Activated T-cell treated with anti-CD3 and anti-CD28 coated beads for 48 hours (primary cell): ENCODE results near the gene DNMBP.
A peak's percentile ranks its signal among the peaks of the same experiment; 100 is the strongest.
"Not testable (repeated sequence)": the region's sequence is repeated elsewhere in the genome, so short reads cannot be mapped to it uniquely, and the experiment has no call there.

ENCODE experiments used
- DNase-seq: peaks from one replicate; pipeline ENCODE4 v3.0.0-alpha.2; 2020; ENCODE audit warnings: low read depth

DNMBP gene

DNA sequence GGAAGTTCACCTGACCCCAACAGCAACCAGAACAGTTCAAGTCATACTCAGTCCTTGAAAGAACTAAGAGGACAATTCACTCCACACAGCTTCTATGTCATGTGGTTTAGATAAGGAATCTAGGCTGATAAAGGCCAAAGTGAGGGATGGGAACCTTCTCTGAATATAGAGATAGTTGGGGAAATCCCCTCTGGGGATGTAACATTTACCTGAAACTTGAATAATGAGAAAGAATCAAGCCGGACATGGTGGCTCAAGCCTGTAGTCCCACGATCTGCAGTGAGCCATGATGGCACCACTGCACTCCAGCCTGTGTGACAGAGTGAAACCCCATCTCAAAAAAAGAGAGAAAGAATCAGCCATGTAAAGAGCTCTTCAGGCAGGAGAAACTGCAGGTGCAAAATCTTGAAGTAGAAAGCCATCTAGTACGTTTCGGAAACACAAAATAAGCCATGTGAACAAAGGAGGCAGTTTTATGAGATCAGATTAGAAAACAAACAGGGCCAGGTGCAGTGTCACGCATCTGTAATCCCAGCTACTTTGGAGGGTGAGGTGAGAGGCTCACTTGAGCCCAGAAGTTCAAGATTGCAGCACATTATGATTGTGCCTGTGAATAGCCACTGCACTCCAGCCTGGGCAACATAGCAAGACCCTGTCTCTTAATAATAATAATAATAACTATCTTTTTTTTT is 4.5 kb upstream of the DNMBP start:
- no peak for DNase-seq

DNA sequence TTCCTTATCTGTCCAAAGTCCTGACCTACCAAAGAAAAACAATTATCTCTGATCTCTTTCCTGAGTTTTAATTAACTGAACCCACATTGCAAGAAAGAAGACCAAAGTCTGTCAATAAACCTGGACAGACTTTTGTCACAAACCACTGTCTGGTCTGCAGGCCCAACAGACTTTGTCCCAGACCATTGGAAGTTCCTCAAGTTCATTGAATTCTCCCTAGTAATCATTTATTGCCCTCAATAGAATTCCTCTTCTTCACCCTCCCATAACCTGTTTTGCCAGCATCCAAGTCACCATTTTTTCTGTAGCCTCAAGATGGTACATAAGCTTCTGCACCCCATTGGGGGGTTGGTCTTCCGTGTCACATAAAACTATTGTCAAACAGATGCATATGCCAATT is 3.9 kb upstream of the DNMBP start:
- DNase-seq = no peak

DNA sequence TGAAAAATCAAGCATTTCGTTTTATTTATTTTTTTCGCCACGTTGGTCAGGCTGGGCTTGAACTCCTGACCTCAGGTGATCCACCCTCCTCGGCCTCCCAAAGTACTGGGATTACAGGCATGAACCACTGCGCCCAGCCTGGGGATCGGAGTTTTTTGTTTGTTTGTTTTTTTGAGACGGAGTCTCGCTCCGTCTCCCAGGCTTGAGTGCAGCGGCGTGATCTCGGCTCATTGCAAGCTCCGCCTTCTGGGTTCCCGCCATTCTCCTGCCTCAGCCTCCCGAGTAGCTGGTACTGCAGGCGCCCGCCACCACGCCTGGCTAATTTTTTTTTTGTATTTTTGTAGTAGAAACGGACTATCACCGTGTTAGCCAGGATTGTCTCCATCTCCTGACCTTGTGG is 2.2 kb upstream of the DNMBP start:
- DNase-seq = not testable (repeated sequence)

DNA sequence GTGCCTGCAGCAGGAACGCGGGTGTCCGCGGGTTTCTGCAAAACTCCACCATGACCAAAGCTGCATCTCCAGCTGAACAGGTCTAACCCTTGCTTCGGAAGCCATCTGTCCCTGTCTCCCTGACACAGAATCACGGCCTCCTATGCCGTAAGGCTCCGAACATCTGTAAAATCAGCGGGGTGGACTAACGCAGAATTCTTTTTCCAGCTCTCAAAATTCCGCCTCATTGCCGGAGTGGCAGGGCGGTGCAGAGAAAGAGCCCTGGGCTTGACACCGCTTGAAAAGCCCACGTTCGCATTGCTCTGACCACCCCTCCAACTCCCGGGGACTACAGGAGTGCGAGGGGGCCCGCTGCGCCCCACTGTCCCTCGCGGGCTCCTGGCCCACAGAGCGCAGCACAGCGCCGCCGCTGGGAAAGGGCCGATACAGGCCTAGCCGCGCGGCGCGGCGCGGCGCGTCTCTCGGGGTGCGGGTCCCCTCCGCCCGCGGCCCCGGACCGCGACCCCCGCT is 409 bp downstream of the DNMBP start:
- DNase-seq = no peak

DNA sequence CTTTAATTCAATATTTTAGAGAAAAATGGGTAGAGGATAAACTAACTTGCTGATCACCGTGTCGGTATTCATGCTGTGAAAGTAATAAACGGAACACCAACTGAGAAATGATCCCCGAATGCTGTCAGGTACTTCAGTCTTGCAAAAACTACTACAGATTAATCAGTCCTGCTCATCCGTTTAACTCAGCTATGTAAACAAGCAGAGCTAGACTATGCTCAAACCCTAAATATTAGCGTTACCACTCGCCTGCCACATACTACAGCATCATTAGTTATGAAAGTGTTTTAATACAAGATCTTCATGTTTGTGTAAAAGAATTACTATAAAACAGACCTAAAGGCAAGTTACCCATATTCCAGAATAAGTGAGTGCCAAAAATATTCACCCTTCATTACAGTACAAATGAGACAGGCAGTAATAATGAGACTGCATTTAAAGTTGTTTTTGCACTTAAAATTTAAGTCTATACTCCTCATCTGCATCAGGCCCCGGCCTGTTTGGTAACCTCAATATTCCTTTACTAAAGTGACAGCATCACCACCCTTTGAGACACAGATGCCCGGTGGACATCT is 952 bp downstream of the DNMBP start:
- no peak for DNase-seq

DNA sequence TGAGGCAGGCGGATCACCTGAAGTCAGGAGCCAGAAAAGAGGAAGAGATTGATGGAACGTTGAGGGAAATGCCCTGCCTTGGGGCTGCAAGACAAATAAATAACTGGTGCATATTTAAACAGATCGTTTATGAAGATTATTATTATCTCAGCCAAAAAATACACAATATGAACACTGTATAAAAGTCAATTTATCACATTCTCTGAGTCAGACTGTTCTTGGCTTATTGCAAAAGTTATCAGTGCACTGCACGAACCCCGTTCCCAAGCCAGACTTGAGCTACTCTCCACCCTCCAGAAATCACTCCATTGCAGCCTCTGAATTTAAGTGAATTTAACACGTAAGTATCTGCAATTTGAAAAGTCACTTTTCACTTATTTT is 1.6 kb downstream of the DNMBP start:
- no peak for DNase-seq

DNA sequence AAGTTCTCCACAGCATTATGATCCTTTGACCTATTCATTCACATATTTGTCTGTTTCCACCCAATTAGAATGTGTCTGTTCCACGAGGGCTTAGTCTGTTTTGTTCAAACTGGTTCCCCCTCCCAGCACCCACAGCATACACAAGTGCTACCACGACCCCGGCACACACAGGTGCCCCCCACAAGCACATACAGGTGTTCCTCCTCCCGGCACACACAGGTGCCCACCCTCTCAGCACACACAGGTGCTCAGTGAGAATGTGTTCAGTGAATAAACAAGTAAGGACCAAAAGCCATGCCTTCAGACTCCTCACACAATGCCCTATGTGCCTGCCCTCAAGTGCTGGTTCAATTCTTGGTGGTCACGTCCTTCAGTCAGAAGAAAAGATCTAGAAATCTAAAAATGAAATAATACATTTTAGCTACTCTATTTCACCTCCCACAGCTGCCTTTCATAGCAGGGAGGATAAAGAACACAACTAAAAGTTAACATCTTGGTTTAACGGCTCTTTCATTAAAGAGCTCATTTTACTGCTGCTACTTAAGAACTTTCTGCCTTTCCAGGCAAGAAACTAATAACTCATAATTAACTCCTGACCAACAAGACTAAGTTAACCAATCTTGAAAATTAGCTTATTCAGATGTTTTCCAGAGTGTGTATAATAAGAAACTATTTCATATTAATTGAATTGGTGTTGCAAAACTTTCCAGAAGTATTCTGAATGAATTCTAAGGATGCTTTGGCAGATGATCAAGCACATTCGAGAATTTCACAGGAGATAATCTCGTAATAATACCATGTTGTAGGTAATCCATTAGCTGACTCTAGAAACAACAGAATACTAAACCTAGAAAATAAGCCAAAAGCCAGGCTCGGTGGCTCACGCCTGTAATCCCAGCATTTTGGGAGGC is 2.3 kb downstream of the DNMBP start:
- DNase-seq = no peak

DNA sequence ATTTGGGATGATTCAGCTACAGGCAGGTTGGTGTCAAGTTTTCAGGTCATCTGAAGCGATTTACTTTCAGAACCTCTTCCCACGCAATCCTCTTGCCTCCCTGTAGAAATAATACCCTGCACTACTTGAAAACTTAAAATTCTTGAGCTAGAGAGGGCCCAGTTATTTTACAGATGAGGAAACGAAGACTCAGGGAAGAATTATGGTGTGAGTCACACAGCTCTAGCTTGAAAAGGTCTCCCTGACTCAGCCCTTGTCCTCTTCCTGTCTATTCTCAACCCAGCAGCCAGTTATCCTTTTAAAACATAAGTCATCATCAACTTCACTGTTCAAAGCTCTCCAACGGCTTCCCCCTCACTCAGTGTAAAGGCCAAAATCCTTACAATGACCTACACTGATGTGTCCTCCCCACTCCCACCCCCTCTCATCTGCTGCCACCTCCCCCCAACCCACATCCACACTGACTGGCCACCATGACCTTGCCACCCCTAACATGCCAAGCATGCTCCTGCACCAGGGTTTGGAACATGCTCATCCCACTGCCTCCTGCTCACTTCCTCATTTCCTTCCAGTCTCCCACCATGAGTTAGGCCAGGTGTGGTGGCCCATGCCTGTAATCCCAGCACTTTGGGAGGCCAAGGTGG is 3.4 kb downstream of the DNMBP start:
- no peak for DNase-seq

DNA sequence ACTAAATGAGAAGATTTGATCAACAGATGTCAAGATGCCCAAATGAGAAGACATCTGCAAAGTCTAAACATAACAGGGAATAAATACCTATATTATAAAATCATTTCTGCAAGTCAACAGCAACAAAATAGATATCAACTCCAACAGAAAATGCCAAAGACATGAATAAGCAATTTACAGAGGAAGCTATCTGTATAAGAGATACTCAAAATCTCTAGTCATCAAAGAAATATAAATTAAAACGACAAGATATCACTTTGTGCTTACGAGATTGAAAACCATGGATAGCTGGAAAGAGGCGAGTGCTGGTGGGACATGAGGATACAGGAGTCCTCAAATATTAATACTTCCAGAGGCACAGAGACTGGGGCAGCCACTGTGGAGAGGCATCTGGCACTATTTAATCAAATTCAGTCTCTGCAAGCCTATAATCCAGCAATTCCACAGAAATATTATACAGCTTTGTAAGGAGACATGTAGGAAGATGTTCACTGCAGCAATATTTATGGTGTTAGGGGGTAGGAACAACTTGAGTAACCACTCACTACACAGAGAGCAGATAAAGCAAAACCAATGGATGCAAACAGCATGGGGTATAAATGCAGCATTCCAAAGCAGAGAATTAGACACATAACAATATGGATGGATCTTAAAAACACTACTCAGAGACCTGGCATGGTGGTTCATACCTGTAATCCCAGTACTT is 4.8 kb downstream of the DNMBP start:
- DNase-seq = no peak

DNA sequence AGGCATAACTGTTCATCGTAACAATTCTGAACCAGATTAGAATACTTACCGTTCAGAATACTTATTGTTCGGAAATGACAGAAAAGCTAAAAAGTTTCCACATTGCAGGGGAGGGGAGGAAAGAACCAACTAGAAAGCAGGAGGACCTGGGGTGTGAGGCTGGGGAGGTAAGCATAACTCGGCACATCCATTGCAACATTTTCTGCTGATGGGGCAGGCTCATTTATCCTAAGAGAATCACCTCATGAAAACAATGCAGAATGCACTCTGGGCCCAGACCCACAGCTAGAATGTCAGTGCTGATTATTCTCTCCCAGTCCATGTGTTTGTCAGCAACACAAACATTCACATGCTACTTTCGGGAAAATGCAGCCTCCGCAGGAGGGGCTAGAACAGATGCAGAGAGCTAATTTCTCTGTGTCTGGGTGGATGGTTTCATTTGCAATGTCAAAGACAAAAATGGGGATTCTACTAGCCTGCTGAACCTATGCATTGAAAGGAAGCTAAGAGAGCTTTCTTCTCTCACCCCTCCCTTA is 9.6 kb downstream of the DNMBP start:
- DNase-seq = no peak

DNA sequence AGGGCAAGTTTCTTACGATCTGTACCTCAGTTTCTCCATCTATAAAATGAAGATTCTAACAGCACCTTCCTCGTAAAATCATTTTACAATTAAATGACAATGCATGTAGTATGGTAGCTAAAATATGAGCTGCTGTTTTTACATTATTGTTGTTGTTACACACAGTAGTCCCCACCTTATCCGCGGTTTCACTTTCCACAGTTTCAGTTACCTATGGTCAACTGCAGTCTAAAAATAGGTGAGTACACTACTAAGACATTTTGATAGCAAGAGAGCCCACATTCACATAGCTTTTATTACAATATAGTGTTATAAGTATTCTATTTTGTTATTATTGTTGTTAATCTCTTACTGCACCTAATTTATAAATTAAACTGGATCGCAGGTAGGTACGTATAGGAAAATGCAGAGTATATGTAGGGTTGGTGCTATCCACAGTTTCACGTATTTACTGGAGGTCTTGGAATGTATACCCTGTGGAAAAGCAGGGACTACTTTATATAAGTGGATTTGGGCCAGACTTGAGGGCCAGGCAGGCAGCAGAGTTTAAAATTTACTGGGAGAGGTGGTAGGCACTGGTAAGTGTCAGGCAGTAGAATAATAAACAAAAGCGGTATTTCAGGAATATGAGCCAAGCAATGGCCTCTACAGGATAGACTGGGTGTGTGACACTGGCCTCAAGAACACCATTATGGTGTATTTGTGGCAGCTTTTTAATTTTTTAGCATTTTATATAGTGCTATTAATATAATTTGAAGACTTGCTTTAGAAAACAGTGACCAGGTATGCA is 10.2 kb downstream of the DNMBP start:
- no peak for DNase-seq

DNA sequence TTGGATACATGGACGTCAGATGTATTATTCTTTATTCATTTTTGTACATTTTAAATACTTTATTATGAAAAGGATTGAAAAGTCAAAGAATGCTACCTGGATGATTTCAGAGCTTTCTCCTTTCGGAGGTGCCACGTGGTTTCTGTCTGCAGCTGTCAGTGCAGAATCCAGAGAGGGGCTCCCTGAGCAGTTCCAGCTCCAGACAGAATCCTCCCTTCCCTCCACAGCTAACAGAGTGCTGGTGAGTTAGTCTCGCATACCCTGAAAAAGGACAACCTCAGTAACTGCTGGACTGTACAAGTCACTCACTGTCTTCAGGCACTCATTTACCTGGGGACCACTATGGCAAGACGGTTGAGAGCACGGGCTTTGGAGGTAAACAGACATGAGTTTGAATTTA is 10.9 kb downstream of the DNMBP start:
- no peak for DNase-seq

DNA sequence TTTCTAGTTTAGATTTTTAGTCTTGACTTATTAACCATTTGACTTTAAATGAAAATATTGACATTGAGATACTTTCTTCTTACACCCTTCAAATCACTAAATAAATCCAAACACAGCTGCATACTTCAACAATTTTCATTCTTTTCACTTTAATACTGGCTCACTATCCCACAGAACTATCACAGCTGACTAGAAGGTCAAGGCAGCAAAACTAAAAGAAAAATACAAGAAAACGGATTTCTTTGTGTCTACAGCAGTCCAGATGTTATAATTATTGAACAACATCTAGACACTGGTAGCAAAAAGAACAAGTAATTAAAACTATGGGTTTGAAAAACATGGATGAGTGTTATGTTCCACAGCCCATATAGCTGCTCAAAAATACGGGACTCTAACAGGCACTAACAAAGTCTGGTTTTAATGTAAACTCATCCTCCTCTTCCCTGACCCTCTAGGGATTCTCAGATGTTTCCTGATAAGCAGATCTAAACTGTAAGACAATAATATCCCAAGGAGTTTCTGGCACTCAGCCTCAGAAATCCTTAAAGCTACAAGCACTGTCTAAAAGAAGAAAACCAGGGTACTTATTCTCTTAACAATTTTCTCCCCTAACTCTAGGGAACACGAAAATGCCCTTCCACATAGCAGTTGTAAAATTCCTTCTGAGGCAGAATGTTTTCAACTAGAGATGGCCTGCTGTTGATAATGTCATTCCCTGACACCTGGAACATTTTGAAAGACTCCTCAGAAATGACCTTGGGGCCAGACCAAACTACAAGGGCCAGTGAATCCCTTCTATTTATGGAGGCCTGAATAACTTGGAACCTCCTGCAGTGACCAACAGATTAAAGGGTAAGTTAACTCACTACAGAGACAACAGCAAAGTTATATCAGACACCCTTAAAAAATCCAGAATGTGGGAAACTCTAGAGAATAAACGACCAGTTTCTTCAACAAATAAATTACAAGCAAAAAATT is 12.8 kb downstream of the DNMBP start:
- DNase-seq = no peak

DNA sequence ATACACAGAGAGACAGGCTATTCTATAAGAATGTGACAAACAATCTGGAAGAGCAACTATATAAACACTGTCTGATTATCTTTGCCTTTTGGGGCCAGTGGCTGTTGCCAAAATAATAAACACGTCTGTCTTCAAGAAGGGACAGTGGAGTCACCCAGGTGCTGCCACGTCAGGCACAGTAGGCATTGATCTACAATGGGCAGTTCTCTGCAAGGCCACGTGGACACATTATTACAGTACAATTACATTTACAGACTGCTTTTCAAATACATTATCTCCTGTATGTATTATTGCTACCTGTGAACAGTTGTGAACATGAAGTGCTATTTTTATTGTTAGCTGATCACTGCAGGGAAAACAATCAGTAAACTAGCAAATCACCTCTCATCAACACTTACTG is 14.0 kb downstream of the DNMBP start:
- DNase-seq = no peak

DNA sequence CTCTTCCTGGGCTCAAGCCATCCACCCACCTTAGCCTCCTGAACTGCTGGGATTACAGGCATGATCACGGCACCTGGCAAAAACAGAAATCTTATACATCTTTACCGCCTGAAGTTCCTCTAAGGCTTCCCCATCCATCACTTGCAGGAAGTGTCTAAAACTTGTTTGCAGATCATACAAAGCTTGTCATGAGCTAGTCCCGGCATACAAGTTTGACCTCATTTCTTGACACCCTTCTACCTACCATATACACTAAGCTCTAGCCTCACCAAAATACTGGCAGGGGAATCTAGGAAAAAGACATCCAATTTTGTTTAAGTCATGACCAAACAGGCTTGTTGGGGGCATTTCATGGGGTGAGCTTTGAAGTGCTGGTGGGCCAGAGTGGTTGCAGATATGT is 14.5 kb downstream of the DNMBP start:
- DNase-seq = no peak

DNA sequence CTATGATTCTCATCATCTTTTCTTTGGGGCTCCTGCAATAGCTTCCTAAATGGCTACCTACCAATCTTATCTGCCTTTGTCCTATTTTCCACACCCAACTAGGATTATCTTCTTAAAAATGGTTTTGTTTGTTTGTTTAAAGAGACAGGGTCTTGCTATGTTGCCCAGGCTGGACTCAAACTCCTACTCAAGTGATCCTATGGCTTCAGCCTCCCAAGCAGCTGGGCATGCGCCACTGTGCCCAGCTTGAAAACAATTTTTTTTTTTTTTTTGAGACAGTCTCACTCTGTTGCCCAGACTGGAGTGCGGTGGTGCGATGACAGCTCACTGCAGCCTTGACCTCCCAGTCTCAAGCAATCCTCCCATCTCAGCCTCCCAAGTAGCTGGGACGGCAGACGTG is 14.9 kb downstream of the DNMBP start:
- no peak for DNase-seq

DNA sequence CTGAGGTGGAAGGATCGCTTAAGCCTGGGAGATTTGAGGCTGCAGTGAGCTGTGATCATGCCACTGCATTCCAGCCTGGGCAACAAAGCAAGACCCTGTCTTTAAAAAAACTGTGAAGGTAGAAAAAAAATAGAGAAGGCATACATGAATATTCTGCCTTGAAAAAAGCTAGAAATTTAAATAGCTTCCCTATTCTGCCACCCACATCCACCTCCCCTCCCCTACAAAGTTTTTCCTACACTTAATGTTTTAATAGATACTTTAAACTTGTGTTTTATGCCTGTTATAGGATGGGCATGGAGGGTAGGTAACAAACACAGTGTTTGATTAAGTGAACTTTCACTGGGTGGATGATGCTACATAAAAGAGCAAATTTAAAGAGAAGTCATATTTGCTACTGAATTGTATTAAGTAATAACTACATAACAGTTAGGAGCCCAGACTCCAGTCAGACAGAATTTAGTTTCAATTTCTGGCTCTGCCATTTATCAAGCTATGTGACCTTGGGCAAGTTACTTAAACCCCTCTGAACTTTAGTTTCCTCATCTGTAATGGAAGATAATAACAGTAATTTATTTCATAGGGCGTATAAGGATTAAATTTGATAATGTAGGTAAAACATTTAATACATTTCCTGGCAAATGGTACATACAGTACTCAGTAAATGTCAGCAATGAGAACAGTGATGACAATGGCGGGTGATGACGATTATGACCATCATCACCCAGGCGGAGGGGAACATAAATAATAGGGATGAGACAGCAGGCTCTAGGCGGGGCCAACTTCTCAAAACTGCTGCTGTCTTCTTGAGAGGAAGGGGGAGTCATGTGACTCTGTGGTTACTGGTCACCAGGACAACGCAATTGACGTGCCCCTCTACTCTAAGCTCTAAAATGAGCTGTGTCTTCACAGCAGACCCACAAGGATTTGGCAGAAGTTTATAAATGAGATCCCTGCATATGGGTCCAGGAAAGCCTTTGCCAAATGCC is 15.8 kb downstream of the DNMBP start:
- DNase-seq = peak; percentile 41

DNA sequence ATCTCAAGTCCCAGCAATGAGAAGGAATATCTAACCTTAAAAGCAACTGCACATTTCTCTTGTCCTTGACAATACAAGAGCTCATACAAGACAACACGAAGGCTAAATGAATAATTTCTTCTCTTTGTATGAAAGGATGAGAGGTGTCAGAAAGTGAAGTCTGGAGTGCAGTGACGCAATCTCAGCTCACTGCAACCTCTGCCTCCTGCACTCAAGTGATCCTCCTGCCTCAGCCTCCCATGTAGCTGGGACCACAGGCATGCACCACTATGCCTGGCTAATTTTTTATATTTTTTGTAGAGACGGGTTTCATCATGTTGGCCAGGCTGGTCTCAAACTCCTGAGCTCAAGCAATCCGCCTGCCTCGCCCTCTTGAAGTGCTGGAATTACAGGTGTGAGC is 24.1 kb downstream of the DNMBP start:
- not testable (repeated sequence) for DNase-seq
